Measurements from ENCODE around the gene SRI.
"Not testable (repeated sequence)": the region's sequence is repeated elsewhere in the genome, so short reads cannot be mapped to it uniquely, and the experiment has no call there.

SRI gene, protein sequence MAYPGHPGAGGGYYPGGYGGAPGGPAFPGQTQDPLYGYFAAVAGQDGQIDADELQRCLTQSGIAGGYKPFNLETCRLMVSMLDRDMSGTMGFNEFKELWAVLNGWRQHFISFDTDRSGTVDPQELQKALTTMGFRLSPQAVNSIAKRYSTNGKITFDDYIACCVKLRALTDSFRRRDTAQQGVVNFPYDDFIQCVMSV

DNA sequence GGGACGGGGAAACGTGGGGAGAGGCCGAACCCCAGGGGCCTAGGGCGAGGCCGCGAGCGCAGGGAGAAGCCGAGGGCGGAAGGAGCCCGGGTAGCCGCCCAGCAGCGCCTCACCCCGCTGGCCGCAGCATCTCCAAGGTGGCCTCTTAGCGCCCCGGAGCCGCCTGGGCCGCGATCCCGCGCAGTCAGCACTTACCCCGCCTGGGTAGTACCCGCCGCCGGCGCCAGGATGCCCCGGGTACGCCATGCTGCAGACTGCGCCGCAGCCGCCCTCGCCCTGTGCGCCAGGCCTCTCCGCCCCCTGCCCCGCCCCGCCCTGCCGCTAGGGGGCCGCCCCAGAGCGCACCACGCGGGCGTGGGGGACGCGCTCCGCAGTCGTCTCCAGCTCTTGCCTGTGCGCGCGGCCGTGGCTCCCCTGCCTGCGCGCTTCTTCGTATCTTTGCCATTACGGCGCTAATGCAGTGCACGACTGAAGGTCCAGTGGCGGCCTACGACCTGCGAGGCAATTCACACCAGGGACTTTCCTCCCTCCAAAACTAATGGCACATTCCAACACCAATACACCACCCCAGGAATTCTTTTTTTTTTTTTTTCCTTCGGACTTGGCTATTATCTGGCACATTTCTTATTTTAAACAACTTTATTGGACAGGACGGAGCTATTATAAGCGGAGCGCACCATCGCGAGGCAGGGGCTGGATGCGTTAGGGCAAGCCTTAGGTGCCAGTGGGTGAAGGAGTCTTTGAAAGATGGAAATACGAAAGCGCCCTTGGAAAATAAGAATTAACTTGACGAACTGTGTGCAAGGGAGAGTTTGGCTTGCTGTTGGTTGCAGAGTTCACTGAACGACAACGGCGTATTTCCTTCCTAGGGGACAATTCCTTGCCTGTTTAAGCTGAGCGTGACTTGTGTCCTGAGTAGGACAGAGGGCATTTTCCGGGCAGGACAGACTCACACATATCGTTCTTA lies at the start of gene SRI:
SRI (minus strand) TSS at position 258 of the 967 bp plus-strand sequence; CDS start at position 246, 12 bp downstream.
- peak; percentile 92 for DNase-seq

DNA sequence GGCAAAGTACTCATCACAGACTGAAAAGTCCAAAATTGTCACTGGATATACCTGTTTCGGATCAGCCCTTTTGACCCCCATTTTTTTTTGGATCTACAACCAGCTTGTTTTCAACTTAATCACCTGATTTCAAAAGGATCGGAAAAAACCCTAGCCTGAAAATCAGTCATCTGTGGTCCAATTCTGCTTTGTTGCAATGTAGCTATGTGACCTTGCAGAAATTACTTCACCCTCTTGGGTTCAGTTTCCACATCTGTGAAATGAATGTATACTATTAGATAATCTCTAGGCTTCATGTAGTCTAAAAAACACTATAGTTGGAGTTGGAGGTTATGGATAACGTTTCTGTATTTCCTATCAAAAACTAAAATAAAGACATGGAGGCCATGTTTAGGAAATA lies 49.7 kb upstream of the SRI start:
- no peak for DNase-seq

DNA sequence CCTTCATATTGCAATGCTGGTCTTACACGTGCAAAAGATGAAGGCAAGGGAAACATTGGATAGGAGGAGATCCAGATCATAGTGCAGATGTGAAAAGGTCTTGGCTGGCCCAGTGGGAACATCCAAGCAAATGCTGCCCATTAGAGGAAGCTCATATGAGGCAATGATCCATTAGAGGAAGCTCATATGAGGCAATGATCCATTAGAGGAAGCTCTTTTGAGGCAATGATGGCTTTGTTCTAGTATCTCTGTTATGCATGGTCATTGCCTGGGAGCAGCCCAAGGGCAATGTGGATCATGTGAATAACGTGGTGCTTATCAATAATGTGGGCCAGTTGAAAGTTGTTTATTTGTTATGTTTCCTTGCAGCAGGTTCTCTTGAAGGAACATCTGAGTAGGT lies 49.0 kb upstream of the SRI start:
- DNase-seq, result no peak

DNA sequence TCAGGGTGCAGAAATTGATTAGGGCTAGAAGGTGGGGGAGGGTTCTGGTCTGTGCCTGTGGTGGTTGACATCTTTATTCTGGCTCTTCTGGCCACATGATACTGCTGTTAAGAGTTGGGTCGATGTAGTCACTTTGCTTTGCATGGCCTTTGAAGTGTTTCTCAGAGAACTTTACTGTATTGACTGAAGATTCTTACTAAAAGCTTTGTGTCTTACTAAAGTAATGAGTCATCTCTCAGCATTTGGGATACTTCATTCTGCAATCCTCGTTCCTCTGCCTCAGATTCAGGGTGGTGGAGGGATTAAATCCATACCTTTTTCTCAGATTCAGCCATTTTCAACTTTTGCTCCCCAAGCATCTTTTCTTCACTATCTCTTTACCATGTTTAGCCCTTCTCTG lies 48.2 kb upstream of the SRI start:
- no peak for DNase-seq

DNA sequence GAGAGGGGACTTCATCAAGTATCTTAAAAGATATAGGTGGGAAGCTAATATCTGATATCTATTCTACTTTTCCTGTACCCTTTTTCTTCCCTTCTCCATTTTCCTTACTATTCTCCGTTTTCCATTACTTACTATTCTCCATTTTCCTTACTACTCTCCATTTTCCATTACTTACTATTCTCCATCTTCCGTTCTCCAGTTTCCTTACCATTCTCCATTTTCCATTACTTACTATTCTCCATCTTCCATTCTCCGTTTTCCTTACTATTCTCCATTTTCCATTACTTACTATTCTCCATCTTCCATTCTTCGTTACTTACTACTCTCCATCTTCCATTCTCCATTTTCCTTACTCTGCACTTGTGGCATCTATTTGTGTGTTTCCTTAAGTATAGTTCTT lies 47.6 kb upstream of the SRI start:
- DNase-seq, result no peak

DNA sequence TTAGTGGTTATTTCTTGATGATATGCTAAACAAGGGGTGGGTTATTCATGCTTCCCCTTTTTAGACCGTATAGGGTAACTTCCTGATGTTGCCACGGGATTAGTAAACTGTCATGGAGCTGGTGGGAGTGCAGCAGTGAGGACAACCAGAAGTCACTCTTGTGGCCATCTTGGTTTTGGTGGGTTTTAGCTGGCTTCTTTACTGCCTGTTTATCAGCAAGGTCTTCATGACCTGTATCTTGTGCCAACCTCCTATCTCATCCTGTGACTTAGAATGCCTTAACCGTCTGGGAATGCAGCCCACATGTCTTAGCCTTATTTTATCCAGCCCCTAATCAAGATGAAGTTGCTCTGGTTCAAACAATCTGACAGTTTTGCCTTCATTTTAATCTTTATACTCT lies 45.1 kb upstream of the SRI start:
- not testable (repeated sequence) for DNase-seq

DNA sequence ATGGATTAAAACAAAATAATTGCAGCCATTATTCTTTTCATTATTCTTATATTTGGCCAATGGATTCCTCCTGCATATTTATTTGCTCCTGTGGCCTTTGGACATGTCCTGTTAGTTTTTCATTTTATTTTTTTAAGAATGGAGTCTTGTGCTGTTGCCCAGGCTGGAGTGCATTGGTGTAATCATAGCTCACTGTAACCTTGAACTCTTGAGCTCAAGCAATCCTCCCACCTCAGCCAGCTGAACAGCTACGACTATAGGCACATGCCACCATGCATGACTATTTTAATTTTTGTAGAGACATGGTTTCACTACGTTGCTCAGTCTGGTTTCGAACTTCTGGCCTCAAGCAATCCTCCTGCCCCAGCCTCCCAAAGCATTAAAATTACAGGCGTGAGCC lies 42.7 kb upstream of the SRI start:
- no peak for DNase-seq

DNA sequence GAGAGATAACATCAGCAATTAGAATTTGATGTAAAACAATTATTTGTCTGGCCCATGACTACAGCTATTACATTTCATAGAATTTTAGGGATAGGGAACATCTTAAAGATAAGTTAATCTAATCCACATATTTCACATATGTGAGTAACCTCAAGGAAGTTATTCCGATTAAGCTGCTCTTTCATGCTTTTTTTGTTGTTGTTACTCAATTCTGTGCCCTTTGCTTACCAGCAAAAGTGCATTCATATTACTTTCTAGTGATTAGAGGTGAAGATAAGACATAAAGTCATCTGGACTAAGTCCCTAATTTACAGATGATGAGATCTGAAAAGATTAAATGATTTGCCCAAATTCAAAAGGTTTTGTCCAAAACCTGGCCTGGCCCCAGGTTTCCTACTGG lies 40.9 kb upstream of the SRI start:
- DNase-seq, result no peak

DNA sequence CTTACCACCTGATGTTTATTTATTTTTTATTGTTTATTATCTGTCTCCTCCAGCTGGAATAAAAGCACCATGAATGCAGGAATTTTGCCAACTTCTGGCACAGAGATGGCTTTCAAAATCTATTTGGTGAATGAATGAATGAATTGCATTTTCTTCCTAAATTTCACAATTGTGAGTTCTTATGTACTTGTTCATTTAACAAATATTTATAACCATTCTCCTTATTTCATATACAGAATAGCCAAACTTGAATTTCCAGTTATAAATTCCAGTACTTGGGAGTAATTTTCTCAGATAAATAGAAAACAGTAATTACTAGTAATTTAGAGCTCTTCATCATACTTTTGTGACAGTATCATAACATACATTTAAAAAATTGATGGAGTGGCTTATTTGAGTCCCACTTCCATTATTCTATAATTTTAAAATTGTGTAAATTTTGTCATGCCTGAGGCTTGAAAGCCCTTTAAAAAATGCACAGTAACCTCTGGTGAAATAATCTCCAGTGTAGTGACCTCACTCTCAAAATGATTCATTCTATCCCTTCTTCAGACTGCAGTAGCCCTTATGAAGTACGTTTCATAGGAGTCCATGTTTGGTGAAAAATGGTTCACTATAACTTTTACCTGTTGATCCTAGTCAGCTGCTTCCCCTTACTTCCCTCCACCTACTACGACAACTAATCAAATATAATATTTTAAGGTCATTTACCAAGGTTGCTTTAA lies 40.0 kb upstream of the SRI start:
- no peak for DNase-seq

DNA sequence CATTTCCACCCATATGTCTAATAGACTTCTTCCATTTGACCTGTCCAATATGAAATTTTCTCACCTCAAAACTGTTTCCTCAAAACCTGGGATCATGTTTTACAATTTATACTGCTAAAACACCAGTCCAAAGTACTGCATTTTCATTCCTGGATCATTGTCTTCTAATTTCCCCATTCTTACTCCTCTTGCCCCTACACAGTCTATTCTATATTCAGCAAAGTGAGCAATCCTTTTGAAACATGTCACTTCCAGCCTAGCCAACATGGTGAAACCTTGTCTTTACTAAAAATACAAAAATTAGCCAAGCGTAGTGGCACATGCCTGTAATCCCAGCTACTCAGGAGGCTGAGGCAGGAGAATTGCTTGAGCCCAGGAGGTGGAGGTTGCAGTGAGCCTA lies 38.5 kb upstream of the SRI start:
- DNase-seq, result not testable (repeated sequence)

DNA sequence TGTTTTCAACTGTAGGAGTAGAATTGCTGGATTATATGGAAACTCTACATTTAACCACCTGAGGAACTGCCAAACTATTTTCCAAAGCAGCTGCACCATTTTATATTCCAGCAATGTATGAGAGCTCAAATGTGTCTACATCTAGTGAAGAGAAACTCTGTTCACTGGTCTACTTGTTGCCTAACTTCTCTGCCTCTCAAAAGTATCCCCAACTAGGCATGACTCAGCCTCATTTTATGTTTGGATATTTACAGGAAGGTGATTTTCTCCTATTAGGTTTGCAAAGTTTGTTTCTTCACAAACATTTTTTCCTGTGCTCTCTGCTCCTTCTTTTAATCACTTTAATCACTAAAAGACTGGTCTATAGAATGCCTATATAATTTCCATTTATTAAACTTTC lies 37.1 kb upstream of the SRI start:
- no peak for DNase-seq

DNA sequence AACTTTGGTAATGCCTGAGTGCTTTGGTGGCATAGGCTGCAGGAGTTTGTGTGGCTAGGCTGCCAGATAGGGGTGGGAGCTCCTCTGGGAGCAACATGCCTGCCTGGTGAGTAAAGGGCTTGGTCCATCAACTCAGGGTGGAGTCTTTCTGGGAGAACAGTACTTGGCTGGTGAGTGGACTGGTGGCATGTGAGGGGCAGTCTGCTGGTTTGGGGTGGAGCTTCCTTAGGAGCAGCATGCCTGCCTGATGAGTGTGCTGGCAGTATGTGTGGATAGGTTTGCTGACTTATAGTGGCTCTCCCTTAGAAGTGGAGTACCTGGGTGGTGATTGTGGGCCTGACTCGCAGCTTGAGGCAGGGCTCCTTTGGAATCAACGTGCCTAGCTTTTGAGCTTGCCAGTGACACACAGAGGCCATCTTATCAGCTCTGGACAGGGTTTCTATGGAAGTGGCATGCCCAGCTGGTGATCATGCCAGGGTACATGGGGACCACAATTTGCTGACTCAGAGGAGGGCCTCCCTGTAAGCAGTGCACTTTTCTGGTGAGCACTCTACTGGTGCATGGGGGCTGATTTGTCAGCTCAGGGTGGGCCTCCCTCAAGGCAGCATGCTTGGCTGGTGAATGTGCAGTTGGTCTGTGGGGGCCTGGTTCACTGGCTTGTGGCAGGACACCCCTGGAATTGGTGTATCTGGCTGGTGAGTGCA lies 35.0 kb upstream of the SRI start:
- no peak for DNase-seq

DNA sequence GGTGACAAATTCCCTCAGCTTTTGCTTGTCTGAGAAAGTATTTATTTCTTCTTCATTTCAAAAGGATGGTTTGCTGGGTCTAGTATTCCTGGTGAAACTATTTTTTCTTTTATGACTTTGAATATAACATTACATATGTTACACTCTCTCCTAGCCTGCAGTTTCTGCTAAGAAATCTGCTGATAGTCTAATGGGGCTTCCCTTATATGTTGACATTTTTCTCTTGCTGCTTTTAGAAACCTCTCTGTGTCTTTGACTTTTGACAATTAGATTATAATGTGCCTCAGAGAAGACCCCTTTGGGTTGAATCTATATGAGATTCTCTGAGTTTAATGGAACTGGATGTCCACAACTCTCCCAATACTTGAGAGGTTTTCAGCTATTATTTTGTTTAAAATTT lies 33.8 kb upstream of the SRI start:
- no peak for DNase-seq

DNA sequence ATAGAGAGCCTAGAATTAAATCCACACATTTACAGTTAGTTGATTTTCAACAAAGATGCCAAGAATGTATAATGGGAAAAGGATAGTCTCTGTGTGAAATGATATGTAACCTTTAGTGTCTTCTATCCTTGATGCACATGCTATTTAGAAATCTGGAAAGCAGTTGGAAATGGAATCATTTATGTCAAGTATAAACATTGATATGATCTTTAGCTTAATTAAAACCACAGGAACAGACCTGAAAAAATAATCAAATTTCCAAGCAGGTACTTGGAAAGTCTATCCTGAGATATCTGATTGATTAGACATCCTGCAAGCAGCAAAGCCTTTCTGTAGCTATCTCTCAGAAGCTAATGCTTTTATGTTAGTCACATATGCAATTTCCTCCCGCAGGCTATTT lies 24.4 kb upstream of the SRI start:
- no peak for DNase-seq

DNA sequence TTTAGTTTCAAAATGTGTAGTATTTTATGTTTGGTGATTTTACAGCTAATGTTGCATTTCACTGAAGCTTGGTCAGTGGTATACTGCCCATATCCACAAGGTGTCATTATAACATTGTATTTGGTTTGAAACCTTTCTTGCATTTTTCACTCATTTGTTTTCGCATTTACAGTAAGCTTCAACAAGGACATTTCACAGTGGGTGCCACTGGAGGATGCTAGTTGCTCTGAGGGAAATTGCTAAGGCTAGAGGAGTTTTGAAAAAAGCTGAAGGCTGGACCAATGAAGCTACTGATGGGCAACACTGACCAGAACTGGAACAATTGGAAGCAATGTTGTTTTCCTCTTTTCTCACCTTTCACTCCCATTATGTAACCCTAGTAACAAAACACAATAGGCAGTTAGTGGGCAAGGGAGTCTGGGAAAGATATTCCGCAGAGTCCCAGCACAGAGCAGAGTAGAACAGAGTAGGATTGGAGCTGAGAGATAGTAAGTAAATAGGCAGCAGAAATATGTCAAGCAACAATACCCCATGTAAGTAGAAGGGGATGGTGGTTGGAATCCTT lies 23.6 kb upstream of the SRI start:
- DNase-seq, result no peak

DNA sequence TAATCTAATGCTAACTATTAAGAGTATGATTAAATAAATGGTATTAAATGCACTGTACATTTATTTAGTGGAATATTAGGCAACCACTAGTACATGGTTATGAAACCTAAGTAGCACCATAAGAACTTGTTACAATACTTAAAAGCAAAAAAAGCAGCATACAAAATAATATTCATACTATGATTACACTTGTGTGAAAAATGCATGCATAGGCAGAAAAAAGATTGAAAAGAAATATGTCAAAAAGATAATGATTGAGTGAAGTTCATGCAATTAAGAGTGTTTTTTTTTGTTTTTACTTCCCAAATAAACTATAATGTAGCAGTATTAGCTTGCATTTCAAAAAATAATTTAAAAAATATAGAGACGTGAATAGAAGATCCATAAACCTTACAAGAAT lies 20.0 kb upstream of the SRI start:
- no peak for DNase-seq

DNA sequence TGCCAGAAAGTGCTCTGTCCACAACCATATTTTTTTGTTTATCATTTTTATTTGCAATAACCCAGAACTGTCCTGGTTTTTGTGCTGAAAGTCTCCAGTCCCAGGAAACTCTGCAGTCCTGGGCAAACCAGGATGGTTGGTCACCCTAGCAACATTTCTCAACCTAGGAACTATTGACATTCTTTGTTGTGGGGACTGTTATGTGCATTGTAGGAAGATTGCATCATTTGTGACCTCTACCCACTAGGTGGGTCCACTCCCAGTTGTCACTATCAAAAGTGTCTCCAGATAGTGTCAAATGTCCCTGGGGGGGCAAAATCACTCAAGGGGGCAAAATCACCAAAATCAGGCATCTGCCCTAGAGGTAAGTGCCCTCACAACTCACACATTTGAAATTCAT lies 14.0 kb upstream of the SRI start:
- no peak for DNase-seq

DNA sequence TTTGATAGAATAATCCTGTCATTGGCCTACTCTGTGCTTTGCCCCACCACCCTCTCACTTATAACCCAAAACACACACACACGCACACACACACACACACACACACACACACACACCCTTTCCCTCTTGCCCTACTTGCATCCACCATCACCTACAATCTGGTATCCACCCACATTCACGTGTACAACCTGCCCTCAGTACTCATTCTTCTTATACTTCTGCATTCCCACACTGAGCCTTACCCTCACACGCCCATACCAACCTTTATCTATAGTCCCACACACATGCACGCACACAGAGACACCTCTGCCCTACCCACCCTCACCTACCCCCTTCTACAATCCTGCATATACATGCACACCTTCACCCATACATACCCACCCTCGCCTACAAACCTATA lies 10.8 kb upstream of the SRI start:
- DNase-seq, result no peak

DNA sequence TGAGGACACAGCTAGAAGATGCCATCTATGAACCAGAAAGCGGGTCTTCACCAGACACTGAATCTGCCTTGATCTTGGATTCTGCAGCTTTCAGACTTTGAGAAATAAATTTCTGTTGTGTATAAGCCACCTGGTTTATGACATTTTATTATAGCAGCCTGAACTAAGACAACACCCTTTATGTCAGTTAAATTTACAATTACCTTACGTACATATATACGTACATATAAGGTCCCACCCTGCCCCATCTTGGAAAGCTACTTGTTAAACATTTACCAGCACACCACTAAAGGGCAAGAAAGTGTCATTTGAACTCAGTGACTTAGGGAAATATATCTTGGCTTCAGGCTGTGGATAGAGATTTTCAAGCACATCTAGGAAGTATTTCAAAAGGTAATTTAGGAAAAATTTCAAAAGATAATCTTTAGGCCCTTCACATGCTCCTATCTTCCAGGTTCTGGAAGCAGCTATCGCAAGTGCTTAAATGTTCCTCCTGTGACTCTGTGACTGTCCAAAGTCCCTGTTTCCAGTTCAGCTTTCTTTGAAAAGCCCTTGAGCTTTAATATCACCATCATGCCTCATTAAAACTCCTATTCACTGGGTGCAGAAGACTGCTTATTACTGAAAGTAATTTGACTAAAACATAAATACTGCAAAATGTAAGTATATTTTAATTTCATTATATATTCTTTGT lies 9.6 kb upstream of the SRI start:
- no peak for DNase-seq

DNA sequence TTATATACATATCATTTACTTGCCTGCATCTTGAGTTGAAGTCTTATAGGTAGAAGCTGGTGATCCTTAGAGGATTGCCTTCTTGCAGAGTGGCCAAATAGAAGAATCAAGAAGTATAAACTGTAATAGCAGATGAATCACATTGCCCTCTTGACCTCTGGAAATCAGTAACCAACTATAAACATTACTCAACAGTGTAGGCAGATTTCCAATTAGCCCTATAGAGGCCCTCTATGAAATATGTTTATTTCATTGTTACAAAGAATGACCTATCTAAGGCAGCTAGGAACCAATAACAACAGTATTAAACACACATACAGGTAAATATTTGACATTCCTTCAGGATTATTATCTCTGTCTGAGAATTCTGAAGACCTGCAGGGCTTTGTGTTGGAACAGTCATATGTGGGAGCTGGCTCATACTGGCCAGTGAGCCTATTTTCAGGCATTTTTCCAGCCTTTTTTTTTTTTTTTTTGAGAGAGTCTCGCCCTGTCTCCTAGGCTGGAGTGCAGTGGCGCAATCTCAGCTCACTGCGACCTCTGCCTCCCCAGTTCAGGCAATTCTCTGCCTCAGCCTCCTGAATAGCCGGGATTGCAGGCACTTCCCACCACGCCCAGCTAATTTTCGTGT lies 7.2 kb upstream of the SRI start:
- no peak for DNase-seq

DNA sequence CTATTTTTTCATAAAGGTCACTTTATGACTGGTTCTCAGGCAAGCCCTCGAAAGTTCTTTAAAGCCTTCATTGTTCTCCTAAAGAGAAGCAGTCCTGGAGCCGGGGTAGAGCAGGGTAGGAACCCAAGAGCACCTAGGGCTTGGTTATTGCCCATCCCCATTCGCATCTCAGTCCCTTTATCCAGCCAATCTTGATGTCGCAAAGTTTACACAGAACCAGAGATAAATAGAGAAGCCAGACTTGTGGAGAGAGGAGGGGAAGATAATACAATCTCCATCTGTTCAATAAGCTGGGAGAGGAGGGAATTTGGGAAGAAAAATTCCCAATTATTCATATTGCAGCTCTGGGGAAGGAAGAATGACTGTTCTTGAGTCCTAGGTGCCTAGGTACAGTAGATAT lies 6.4 kb upstream of the SRI start:
- no peak for DNase-seq

Data from CD4-positive, alpha-beta T cell treated with Interleukin-17A for 4 hours (primary cell).